LNCaP clone FGC (cell line): Measurements from ENCODE around the gene LRRC59.
"Not testable (repeated sequence)": the region's sequence is repeated elsewhere in the genome, so short reads cannot be mapped to it uniquely, and the experiment has no call there.

Source experiments
- DNase-seq: peaks from one replicate; pipeline ENCODE4 v3.0.0-alpha.2; 2011; ENCODE audit warnings: low read depth
- H3K4me3 ChIP-seq: 2 replicates; pipeline ENCODE4 v1.5.1; 2011; ENCODE audit warnings: mild to moderate bottlenecking, low read depth, low read length, control low read depth
- CTCF ChIP-seq: IDR thresholded peaks from 2 replicates; pipeline ENCODE4 v1.5.1; 2012; ENCODE audit warnings: mild to moderate bottlenecking; ENCODE audit not compliant: control insufficient read depth, insufficient read depth; ENCODE audit errors: extremely low read depth

The LRRC59 gene

GRCh38 chr17:50424246-50424995, 27.1 kb upstream of the LRRC59 start:
- no peak for TF ChIP-seq CTCF
- no peak overlapping the region for H3K4me3 ChIP-seq
- no peak for DNase-seq

- no peak for TF ChIP-seq CTCF
- DNase-seq: no peak
- H3K4me3 ChIP-seq: no peak overlapping the region
Observed at GRCh38 chr17:50423553-50424159, 26.3 kb upstream of the LRRC59 start.

GRCh38 chr17:50422738-50423137, 25.4 kb upstream of the LRRC59 start:
- no peak for TF ChIP-seq CTCF
- no peak for DNase-seq
- H3K4me3 ChIP-seq: no peak overlapping the region

GRCh38 chr17:50421308-50422051, 24.2 kb upstream of the LRRC59 start:
- DNase-seq: no peak
- TF ChIP-seq CTCF: no peak
- H3K4me3 ChIP-seq: no peak overlapping the region

GRCh38 chr17:50420419-50421112, 23.2 kb upstream of the LRRC59 start:
- no peak overlapping the region for H3K4me3 ChIP-seq
- TF ChIP-seq CTCF: no peak
- DNase-seq: no peak

- DNase-seq, H3K4me3 ChIP-seq: not testable (repeated sequence)
Observed at GRCh38 chr17:50419577-50419976, 22.3 kb upstream of the LRRC59 start.

- TF ChIP-seq CTCF: no peak
- no peak for DNase-seq
- no peak overlapping the region for H3K4me3 ChIP-seq
Observed at GRCh38 chr17:50414808-50415207, 17.5 kb upstream of the LRRC59 start.
